GM23248 (cell line): ENCODE measurements around the gene ZNF391.

Source experiments
- EZH2 ChIP-seq: fragments of 200-600 bp; sonication (generic); IDR thresholded peaks from 2 replicates; pipeline ENCODE4 v1.6.1; 2018; ENCODE audit warnings: antibody characterized with exemption, mild to moderate bottlenecking; ENCODE audit not compliant: insufficient read depth, poor library complexity, severe bottlenecking
- EZH2phosphoT487 ChIP-seq: fragments of 200-600 bp; sonication (generic); IDR thresholded peaks from 2 replicates; pipeline ENCODE4 v1.6.1; 2018; ENCODE audit warnings: antibody characterized with exemption, moderate library complexity, mild to moderate bottlenecking, low read depth; ENCODE audit not compliant: insufficient read depth

DNA sequence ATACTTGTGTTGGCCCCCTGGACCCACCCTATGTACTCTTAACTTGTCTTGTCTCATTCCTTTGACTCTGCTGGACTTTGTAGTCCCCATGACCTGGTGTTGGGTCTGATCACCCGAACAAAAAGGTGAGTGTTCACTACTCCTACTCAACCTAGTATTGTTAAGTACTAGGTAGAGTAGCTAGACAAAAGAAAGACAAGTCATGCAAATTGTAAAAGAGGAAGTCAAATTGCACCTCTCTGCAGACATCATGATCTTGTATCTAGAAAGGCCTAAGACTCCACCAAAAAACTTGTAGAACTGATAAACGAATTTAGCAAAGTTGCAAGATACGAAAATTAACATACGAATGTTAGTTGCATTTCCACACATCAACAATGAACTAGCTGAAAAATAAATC, 35.7 kb upstream of the ZNF391 start:
- TF ChIP-seq EZH2 (no peak), EZH2phosphoT487 (no peak)
